LHCN-M2 (cell line): ENCODE measurements around the gene ANO2. TPM values are rescaled to one million over a fixed set of nuclear protein-coding genes. Genes with fewer than 3 reads are reported as not detected.

Experiments
- DNase-seq: peaks from one replicate; pipeline ENCODE4 v3.0.0-alpha.2; 2012; ENCODE audit warnings: low read depth
- polyA plus RNA-seq: library from polyadenylated mRNA; unstranded; fragments of >200 nt; gene quantifications from one replicate; pipeline ENCODE4 v1.2.1, GENCODE V29; 2012; ENCODE audit warnings: missing spikeins
- total RNA-seq: library from RNA; depleted of rRNA; stranded (reverse); fragments of >200 nt; gene quantifications from 2 replicates; pipeline ENCODE4 v1.2.3, GENCODE V29; 2014; rRNA removed

Gene ANO2
- under 0.01 TPM in 1 of 2 replicates, not detected in the other for total RNA-seq
- 0.64 TPM for polyA plus RNA-seq

DNA sequence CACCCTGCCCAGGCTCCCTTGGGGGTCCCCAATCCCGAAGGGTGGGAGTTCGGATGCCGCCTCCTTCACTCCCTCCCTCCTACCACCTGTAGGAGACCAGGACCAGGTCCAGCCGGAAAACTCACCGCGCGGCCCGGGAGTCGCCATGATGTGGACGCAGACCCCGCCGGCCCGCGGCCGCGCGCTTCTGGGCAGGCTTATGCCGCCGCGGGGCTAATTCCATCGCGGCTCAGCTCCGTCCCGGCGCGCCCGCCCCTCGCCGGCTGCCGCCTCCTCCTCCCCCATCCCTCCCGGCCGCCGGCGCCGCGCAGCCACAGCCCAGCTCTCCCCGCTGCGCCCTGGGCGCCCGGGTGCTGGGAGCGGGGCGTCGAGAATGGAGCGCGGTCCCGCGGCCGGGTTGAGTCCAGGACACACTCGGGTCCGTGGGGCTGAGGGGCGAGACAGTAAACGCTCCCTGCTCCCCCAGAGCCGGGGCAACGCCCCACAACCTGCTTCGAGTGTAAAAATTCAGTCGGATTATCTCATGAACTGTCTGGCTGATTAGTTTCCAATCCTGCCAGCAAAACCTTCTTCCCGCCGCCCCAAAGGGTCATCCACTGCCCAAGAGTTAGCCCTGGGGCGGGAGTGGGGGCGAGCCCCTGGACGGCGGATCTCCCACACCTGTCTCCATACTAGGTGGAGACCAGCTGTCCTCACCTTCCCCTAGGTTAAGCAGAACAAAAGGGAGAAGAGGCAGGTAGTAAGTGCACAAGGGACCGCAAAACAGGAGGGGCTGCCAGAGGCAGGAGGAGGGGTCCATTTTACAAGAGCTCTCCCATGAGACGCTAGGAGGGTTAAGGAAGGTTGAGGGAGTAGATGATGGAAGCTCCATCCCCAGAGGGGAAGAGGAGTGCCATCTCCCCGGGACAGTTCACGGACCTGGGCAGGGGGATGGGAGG lies at the start of gene ANO2:
Gene ANO2, minus strand, starts transcription at position 189 of the 938 bp plus-strand sequence. Its CDS starts 42 bp downstream, at position 147.
- no peak for DNase-seq

GRCh38 chr12:5989621-5990020 lies 44.6 kb upstream of the ANO2 start:
- no peak for DNase-seq

GRCh38 chr12:5988659-5989116 lies 43.6 kb upstream of the ANO2 start:
- peak; percentile 48 for DNase-seq

GRCh38 chr12:5988088-5988487 lies 43.0 kb upstream of the ANO2 start:
- no peak for DNase-seq

DNA sequence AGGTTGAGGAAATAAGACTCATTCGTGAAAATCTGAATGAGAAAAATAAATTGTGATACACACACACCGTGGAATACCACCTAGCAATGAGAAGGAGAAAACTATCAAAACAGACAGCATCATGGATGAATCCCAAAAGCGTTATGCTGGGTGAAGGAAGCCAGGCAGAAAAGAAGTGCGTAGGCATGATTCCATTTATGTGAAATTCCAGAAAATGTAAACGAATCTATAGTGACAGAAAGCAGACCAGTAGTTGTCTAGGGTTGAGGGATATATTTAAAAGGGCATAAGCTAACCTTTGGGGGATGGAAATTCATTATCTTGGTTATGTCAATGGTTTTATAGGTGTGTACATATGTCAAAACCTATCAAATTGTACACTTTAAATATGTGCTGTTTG lies 42.5 kb upstream of the ANO2 start:
- DNase-seq: no peak

GRCh38 chr12:5985471-5985870 lies 40.4 kb upstream of the ANO2 start:
- no peak for DNase-seq

- DNase-seq: no peak
Observed at GRCh38 chr12:5984873-5985272, 39.8 kb upstream of the ANO2 start.

GRCh38 chr12:5982106-5982505 lies 37.0 kb upstream of the ANO2 start:
- no peak for DNase-seq

DNA sequence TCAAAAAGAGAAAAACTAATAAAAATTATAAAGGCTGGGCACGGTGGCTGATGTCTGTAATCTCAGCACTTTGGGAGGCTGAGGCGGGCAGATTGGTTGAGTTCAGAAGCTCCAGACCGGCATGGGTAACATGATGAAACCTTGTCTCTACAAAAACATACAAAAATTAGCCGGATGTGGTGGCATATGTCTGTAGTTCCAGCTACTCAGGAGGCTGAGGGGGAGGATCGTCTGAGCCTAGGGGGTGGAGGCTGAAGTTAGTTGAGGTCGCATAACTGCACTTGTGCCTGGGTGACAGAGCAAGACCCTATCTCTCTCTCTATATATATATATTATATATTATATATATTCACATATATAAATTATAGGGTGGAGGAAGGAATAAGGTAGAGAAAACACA lies 32.5 kb upstream of the ANO2 start:
- DNase-seq: no peak

- no peak for DNase-seq
Observed at GRCh38 chr12:5976711-5977110, 31.7 kb upstream of the ANO2 start.

DNA sequence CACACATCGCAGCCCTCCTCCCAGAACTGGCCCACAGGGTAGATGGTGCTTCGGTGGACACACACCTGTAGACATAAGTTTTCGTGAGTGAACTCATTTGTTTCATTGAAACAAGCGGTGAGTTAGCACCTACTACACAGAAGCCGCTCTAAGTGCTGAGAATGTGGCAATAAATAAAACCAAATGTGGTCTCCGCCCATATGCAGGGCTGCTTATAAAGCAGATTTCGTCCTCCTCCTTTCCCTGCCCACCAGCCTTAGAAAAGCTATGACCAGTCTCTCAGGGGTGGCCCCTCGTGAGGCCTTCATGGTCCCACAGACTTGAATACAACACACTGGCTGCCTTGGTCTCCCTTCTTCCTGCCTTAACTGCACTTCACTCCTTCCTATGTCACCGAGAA lies 31.1 kb upstream of the ANO2 start:
- no peak for DNase-seq

DNA sequence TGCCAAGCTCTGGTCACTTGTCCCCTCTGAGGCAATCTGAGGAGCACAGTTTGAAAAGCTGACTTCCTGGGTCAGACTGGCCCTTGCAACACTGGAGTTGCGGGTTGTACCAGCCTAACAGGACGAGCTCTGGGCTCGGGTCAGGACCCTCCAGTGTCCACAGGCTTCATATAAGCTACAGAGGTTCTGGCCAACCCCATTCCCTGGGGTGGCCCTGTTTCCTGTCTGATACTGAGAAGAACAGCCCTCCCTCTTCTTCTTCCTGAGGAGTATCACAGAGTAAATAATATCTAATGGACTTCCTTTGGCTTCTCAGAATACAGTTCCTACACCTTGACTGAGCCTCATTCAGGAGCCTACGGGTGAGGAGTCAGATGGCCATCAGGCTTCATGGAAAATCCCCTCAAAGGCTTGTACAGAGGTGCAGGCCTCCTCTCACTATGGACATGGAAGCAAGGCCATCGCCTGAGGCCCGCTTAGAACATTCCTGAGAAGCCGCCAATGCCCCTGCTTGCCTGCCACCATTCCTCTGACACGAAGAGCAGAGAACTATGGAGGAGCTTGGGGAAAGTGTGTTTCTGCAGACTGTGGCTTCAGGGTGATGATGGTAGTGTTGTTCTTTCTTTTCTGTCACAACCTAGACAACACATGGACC lies 28.5 kb upstream of the ANO2 start:
- no peak for DNase-seq

DNA sequence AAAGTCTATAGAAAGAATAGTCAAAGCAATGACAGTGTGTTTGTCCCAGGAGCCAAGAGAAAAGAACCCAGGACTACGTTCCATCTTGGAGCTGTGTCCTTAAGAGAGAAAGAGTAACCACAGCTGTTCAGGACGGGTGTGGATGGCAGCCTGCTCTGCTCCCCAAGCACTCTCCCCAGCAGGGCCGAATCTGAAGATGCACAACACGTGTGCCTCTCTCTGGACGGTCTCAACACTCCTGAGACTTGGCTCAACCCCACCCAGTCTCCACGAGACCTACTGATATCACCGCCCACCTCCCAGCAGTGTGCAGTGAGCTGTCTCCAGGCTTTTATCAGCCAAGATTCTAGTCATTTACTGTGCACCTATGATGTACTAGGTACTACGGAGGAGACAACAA lies 27.3 kb upstream of the ANO2 start:
- DNase-seq: no peak

DNA sequence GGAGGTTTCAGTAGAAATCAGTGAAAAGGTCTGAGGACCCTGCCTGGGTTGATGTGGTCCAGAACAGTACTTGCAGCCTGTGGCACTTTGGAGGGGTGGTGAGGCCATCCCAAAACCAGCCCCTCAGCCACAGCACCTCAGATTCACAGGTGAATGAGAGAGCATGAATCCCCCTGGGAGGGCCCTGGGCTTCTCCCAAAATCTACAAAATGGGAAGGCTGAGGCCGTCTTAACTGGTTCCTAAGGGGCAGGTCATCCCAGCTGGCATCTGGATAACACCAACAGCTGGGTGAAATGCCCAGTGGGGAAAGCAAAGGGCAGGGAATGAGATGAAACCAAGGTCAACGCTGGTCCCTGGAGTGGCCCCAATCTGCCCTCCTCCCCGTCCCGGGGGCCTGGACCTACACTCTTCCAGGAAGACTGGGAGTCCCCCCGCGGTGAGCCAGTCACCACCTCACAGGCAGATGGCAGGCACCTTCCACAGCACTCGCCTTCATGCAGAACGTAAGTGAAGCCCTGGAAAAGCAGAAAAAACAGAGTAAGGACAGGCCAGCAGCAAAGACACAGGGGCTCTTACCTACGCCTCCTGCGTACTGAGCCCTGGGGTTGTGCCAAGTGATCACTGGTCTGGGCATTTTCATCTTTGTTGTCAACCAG lies 26.3 kb upstream of the ANO2 start:
- DNase-seq: no peak

DNA sequence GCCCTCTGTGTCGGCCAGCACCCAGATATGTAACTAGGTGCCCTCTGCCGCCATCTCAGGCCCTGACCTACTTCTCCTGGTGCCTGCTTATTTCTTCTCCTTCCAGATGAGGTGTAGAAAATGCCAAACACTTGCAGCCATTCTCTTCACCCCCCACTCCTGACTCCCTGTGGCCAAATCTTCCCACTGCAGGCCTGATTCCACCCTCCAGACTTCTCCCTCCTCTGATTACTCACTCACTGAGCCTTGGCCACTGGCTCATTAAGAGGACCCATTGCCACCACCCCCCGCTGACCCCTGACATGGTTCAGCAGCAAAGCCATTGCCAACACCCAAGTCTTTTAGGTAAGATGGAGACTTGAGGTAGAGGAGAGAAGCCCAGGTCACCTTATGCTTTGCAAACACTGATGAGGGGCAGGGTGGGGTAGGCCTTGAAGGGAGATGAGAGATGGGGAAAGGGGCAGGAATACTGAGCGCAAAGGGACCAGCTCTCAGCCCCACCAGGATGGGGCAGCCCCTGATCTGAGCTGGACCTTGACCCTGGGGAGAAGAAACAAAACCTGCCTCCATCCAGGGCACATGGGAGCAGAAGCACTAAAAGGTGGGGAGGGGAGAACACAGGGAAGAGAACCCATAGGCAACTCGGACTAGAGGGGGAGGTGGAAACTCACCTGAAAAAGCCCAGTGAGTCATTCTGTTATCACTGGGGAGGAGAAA lies 25.1 kb upstream of the ANO2 start:
- DNase-seq: no peak

GRCh38 chr12:5969156-5969973 lies 24.3 kb upstream of the ANO2 start:
- no peak for DNase-seq

- DNase-seq: no peak
Observed at GRCh38 chr12:5967645-5968415, 22.8 kb upstream of the ANO2 start.

- DNase-seq: no peak
Observed at GRCh38 chr12:5966486-5967095, 21.5 kb upstream of the ANO2 start.

DNA sequence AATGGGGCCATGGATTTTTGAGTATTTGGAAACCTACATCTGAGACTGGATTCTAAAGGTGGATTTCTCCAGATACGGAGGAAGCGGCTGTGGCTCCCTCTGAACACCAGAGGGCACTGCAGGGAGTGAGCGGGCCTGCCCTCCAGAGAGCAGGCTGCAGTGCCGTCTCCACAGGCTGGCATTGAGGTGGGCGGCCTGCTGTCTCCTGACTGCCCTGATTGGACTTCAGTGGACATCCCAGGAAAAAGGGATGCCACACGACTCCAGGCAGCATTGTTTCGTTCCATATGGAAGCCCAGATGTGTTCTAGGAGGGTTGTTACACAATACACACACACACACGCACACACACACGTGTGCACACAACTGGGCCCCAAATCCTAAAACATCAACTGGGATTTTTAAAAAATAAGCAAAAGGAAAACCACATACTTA lies 20.9 kb upstream of the ANO2 start:
- peak; percentile 45 for DNase-seq
